Tibial artery (tissue), 4 donors: ENCODE measurements around the gene CD200.

Experiments
- DNase-seq, 2 donors: peaks; one replicate each; pipeline ENCODE4 v3.0.0-alpha.2; 2019
- H3K27ac ChIP-seq, 2 donors: fragments of 200-600 bp; sonication (generic) in 1 of 2; 1 replicate in 1 of 2; 2 replicates in 1 of 2; pipeline ENCODE4 v1.5.1; 2018 to 2019; ENCODE audit warnings: mild to moderate bottlenecking in 1 of 2
- H3K27me3 ChIP-seq, 2 donors: fragments of 200-600 bp; sonication (generic) in 1 of 2; one replicate each; pipeline versions ENCODE4 v1.5.1 to v1.6.0; 2016 to 2019
- H3K36me3 ChIP-seq, 3 donors: fragments of 200-600 bp; sonication (generic) in 2 of 3; one replicate each; pipeline ENCODE4 v1.5.1; 2016 to 2019; ENCODE audit warnings: mild to moderate bottlenecking in 2 of 3
- H3K4me1 ChIP-seq, 4 donors: fragments of 200-600 bp; sonication (generic) in 2 of 4; 1 replicate in 3 of 4; 2 replicates in 1 of 4; pipeline ENCODE4 v1.5.1; 2016 to 2019
- H3K4me3 ChIP-seq, 2 donors: fragments of 200-600 bp; sonication (generic) in 1 of 2; 1 replicate in 1 of 2; 2 replicates in 1 of 2; pipeline ENCODE4 v1.5.1; 2018 to 2019; ENCODE audit warnings: mild to moderate bottlenecking in 2 of 2
- H3K9me3 ChIP-seq, 3 donors: fragments of 200-600 bp; sonication (generic) in 1 of 3; one replicate each; pipeline ENCODE4 v1.5.1; 2016 to 2019
- intact Hi-C: fragments of 100-400 bp; cut with DNase I; formaldehyde crosslinking; loops from one replicate; pipeline ENCODE4 v1.15.0; 2023; ENCODE audit warnings: low total_unique reads
- TF ChIP-seq, protein P1 (sequence below), 2 experiments: fragments of 200-600 bp in 1 of 2; fragments of 450-650 bp in 1 of 2; IDR thresholded peaks; one replicate each; pipeline ENCODE4 v1.5.1; 2017 to 2019; ENCODE audit warnings: antibody characterized with exemption in 2 of 2, mild to moderate bottlenecking in 1 of 2, moderate library complexity in 1 of 2

The CD200 gene

DNA sequence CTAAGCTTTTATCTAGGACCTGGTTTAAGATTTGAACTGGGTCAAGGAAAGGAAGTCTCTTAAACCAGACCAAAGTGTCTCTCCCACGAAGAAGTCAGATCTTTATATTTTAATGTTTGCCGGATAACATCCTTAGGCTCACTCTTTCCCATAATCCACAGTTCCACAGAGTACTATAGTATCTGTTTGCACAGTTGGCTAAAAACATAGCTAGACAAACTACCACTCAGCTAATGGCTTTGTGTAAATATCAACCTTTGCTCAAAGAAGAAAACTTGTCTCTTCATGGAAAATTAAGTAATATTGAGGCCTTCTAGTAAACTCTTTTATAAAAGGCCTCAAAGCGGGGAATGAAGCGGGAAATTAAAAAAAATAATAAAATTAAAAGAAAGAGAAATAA lies 25.4 kb upstream of the CD200 start:
- intact Hi-C loops = no loop called here
- H3K9me3 ChIP-seq = no peaks in the 10 kb centered on the region
- no peaks in the 10 kb centered on the region for H3K27me3 ChIP-seq
- no peak overlapping the region for H3K4me3 ChIP-seq
- DNase-seq = no peak
- TF ChIP-seq, protein P1, sequence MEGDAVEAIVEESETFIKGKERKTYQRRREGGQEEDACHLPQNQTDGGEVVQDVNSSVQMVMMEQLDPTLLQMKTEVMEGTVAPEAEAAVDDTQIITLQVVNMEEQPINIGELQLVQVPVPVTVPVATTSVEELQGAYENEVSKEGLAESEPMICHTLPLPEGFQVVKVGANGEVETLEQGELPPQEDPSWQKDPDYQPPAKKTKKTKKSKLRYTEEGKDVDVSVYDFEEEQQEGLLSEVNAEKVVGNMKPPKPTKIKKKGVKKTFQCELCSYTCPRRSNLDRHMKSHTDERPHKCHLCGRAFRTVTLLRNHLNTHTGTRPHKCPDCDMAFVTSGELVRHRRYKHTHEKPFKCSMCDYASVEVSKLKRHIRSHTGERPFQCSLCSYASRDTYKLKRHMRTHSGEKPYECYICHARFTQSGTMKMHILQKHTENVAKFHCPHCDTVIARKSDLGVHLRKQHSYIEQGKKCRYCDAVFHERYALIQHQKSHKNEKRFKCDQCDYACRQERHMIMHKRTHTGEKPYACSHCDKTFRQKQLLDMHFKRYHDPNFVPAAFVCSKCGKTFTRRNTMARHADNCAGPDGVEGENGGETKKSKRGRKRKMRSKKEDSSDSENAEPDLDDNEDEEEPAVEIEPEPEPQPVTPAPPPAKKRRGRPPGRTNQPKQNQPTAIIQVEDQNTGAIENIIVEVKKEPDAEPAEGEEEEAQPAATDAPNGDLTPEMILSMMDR (IDR thresholded peaks at IDR 0.05) = no peak
- no peak overlapping the region for H3K27ac ChIP-seq
- peaks cover 0 to 17% (median 6%) of the 10 kb centered on the region in 4 donors for H3K4me1 ChIP-seq
- no peaks in the 10 kb centered on the region for H3K36me3 ChIP-seq

DNA sequence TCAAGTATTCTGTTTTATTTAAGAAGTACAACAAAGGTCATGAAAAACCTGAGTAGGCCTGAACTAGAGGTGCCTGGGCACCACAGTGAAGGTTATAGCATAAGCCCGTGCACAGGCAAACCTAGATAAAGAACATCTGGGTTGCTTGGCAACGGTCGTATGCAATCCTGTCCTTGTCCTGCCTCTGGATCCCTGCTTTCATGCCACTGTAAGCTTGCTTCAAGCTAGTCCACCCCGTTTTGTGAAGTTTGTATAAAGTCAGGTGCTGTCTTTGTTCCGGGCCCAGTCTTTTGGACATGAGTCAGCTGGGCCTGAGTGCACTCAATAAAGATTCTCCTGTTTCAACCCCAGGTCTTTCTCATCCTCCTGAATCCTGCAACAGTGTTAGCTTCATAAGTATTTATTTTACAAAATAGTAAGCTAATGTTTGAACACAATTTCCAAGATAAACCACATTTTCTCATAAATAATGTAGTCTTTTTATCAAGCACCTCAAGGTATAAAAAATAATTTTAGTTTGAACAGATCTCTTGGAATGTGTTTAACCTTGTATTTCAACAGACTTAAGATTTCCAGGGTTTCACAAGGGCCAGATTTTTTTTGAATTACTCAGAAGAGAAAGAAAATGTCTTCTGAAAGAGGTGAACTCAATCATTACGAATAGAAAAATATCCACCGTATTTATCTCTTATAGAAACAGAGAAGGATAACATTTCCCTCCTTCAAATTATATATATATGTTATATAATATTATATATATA lies 24.6 kb upstream of the CD200 start:
- Histone ChIP-seq H3K4me3 (no peak overlapping the region), H3K27ac (no peak overlapping the region)
- intact Hi-C loops = no loop called here

DNA sequence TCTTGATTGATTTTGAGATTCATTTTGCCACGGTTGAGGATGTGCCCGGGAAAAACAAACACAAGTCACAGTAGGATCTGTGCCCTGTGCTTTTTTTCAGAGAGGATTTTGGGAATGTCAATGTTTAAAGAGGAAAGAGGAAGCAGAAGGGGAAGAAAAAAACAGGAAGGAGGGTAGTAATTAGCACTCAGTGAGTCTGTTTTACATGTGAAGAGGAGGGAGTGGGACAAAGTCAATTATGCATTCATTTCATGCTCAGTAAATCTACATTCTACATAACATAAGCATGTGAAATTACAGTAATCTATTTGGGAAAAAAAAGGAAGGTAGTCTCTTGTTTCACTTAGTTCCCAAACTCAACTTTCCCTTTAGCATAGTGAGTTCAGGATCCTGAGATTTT lies 18.3 kb upstream of the CD200 start:
- intact Hi-C loops = no loop called here
- Histone ChIP-seq H3K27ac (no peak overlapping the region), H3K36me3 (no peaks in the 10 kb centered on the region), H3K4me3 (no peak overlapping the region), H3K27me3 (no peaks in the 10 kb centered on the region), H3K4me1 (no peaks in the 10 kb centered on the region), H3K9me3 (no peaks in the 10 kb centered on the region)
- TF ChIP-seq, protein P1 (IDR thresholded peaks at IDR 0.05) = no peak
- no peak for DNase-seq

More for the DNA sequence above, 24.6 kb upstream of the CD200 start:
- Histone ChIP-seq H3K27me3 (no peaks in the 10 kb centered on the region), H3K4me1 (peaks cover 0 to 9% (median 3%) of the 10 kb centered on the region in 4 donors), H3K9me3 (no peaks in the 10 kb centered on the region), H3K36me3 (no peaks in the 10 kb centered on the region)
- DNase-seq = no peak
- TF ChIP-seq, protein P1 (IDR thresholded peaks at IDR 0.05) = no peak

DNA sequence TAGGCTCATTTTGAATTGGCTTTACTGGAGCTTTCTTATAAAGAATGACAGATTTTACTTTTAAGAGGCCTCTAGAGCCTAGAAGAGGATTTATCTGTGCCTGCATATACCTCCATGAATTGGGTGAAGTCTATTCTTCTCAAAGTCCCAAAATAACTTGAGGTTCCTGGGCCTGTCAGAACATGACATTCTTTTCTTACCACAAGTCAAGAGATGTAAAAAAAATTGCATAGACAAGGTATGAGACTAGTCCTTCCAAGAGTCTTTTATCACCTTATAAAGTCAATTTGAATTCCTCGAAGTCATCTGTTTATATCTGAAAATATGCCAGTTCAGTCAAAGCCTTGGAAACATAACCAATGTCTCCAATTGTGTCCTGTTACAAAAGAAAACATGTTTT lies 17.2 kb upstream of the CD200 start:
- intact Hi-C loops = no loop called here
- Histone ChIP-seq H3K4me3 (no peak overlapping the region), H3K27me3 (no peaks in the 10 kb centered on the region), H3K36me3 (no peaks in the 10 kb centered on the region), H3K9me3 (no peaks in the 10 kb centered on the region), H3K4me1 (no peaks in the 10 kb centered on the region), H3K27ac (no peak overlapping the region)
- DNase-seq = no peak
- TF ChIP-seq, protein P1 (IDR thresholded peaks at IDR 0.05) = no peak

DNA sequence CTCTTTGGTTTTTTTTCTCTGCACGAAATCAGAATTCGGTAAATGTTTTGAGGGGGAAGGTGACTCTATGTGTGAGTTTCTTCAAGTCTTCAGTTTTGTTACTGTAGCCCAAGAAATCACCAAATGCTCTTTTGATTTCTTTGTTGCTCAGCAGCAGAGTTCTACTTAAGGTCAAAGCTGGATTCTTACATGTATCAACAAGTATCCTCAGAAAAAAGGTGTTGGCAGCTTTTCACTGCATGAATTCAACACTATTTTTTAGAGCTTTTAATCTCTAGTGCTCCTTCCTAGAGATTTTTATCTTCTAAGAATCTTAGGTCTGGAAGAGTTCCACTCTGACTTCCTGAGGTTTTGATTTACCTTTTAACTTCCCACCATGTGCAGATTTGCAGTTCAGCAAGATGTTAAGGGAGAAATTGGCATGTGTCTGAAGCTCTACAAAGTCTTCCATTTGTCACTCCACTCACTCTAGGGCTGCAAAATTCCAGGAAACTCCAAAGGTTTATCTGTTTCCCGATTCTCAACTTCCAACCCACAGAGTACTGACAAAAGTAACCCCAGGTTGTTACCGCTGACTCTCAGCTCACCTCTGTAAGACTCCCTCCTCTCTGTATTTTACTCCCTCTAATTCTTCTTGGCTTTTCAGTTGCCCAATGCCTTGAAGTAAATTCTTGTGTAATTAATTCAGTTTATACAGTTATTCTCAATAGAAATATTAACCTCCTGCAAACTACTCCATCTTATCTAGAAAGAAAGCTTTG lies 13.3 kb upstream of the CD200 start:
- no peak for DNase-seq
- Histone ChIP-seq H3K9me3 (no peaks in the 10 kb centered on the region), H3K4me3 (no peak overlapping the region), H3K36me3 (no peaks in the 10 kb centered on the region), H3K27ac (no peak overlapping the region), H3K27me3 (no peaks in the 10 kb centered on the region), H3K4me1 (no peaks in the 10 kb centered on the region)
- intact Hi-C loops = no loop called here
- TF ChIP-seq, protein P1 (IDR thresholded peaks at IDR 0.05) = no peak
